ENCODE data around the gene WDR37. TPM values are rescaled to one million over a fixed set of nuclear protein-coding genes. Genes with fewer than 3 reads are reported as not detected.
"Not testable (repeated sequence)": the region's sequence is repeated elsewhere in the genome, so short reads cannot be mapped to it uniquely, and the experiment has no call there.

Gene WDR37, protein sequence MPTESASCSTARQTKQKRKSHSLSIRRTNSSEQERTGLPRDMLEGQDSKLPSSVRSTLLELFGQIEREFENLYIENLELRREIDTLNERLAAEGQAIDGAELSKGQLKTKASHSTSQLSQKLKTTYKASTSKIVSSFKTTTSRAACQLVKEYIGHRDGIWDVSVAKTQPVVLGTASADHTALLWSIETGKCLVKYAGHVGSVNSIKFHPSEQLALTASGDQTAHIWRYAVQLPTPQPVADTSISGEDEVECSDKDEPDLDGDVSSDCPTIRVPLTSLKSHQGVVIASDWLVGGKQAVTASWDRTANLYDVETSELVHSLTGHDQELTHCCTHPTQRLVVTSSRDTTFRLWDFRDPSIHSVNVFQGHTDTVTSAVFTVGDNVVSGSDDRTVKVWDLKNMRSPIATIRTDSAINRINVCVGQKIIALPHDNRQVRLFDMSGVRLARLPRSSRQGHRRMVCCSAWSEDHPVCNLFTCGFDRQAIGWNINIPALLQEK
- 10 to 100 TPM; 17.2 to 17.9 TPM for total RNA-seq

DNA sequence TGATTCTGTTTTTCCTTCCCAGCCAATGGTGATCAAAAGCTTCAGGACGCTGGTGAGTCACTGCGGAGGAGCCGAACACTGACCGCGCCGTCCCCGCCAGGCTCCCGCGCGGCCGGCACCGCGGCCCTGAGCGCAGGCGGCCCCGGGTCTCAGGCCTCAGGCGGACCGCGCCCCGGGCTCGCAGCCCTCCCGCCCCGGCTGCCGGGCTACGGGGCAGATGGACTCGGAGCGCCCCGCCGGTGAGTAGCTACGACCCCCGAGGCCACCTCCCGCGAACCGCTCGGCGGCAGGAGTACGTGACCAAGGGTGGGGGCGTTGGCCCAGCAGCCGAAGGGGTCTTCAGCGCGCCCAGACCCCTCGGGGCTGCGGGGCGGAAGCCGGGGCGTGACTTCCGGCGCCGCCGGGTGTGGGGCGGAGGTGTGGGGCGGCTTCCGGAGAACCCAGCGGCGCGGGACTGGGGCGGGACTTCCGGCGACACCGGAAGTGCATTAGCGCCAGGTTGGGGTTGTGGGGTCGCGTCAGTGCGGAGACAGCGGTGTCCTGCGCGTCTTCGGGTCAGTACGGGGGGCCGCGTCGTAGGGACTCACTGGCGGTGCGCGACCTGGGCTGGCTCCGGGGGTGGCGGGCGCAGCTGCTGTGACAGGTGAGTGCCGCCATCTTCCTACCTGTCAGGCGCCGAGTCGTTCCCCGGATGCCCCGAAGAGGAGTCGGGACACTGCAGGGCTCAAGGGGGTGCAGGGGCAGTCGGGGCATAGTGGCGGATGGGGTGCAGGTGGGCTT lies at the start of gene WDR37:
Gene WDR37 (plus strand): TSS at position 60 of the 780 bp plus-strand sequence. CDS start 15,771 bp downstream, outside the sequence.
- DNase-seq (peak; percentile 90), ATAC-seq (peak; percentile 95)
- Mint-ChIP-seq H3K27ac (peak within 1 kb of the TSS; percentile 93), H3K4me1 (ENCODE audit: low read depth) (peaks cover 73% of the 10 kb centered on the region), H3K36me3 (ENCODE audit: low read depth) (peaks cover 32% of the 10 kb centered on the region), H3K9me3 (no peaks in the 10 kb centered on the region), H3K27me3 (no peaks in the 10 kb centered on the region), H3K4me3 (peak within 1 kb of the TSS; percentile 97)
- ChIA-PET CTCF (interaction anchor here (1.5 kb wide), 1 partner anchor 9 kb away, joined by 4 read pairs; no protein-coding TSS in a partner anchor), POLR2A (interaction anchor here (0.8 to 2.4 kb wide), 5 partner anchors 13 to 71 kb away, joined by 3 to 17 read pairs (median 3); partner anchors contain the start of gene GTPBP4)
- intact Hi-C loops (cut with micrococcal nuclease) = no loop called here
- TF ChIP-seq, protein P1, sequence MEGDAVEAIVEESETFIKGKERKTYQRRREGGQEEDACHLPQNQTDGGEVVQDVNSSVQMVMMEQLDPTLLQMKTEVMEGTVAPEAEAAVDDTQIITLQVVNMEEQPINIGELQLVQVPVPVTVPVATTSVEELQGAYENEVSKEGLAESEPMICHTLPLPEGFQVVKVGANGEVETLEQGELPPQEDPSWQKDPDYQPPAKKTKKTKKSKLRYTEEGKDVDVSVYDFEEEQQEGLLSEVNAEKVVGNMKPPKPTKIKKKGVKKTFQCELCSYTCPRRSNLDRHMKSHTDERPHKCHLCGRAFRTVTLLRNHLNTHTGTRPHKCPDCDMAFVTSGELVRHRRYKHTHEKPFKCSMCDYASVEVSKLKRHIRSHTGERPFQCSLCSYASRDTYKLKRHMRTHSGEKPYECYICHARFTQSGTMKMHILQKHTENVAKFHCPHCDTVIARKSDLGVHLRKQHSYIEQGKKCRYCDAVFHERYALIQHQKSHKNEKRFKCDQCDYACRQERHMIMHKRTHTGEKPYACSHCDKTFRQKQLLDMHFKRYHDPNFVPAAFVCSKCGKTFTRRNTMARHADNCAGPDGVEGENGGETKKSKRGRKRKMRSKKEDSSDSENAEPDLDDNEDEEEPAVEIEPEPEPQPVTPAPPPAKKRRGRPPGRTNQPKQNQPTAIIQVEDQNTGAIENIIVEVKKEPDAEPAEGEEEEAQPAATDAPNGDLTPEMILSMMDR (IDR thresholded peaks at IDR 0.05) = no peak

DNA sequence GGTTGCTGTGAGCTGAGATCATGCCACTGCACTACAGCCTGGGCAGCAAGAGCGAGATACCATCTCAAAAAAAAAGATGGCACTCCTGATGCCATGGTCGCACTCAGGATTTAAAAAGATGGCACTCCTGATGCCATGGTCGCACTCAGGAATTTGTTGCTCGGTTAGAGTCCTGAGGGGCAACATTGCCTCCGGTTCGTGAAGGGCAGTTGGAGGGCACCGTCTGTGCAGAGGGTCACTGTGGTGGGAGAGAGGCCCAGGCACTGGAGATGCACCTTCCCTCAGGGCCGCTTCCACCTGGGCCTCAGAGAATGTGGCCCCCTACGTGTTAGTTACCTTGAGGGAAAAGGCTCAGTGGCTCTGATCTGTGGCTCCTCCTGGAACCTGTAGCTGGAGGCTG lies 49.6 kb upstream of the WDR37 start:
- TF ChIP-seq, protein P1 (IDR thresholded peaks at IDR 0.05) = no peak
- POLR2A ChIA-PET = interaction anchor here (1.5 kb wide), 1 partner anchor 30 kb away, joined by 3 read pairs; no protein-coding TSS in a partner anchor
- Mint-ChIP-seq H3K9me3 (peaks cover 4% of the 10 kb centered on the region), H3K4me1 (ENCODE audit: low read depth) (peaks cover 23% of the 10 kb centered on the region), H3K27me3 (no peaks in the 10 kb centered on the region), H3K4me3 (no peak overlapping the region), H3K36me3 (ENCODE audit: low read depth) (peaks cover 76% of the 10 kb centered on the region), H3K27ac (no peak overlapping the region)
- CTCF ChIA-PET = no interaction called here
- no peak for DNase-seq
- ATAC-seq = no peak
- intact Hi-C loops (cut with micrococcal nuclease) = no loop called here

DNA sequence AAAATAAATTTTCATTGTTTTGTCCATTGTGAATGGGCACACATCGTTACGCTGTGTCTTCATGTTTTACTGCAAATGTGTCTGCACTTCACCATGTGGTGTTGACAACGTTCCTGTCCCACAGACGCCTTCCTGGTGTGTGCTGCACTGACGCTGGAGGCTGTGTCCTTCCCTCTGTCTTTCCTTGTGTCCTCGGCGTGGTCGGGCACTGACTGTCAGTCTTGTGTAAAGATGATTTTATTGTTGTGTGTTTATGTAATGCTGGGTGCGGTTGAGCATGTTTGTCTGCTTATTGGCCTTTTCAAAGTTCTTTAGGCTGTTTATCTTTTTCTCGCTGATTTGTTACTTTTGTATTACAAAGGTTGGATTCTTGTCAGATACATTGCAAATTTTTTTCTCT lies 48.6 kb upstream of the WDR37 start:
- TF ChIP-seq, protein P1 (IDR thresholded peaks at IDR 0.05) = no peak
- POLR2A ChIA-PET = interaction anchor here (1.5 to 2.6 kb wide), 2 partner anchors 9 to 29 kb away, joined by 3 to 10 read pairs; no protein-coding TSS in a partner anchor
- Mint-ChIP-seq H3K36me3 (ENCODE audit: low read depth) (peaks cover 76% of the 10 kb centered on the region), H3K9me3 (no peaks in the 10 kb centered on the region), H3K27ac (peak overlapping the region; percentile 39), H3K4me3 (no peak overlapping the region), H3K4me1 (ENCODE audit: low read depth) (peaks cover 18% of the 10 kb centered on the region), H3K27me3 (no peaks in the 10 kb centered on the region)
- no peak for DNase-seq
- no peak for ATAC-seq
- CTCF ChIA-PET = no interaction called here
- intact Hi-C loops (cut with micrococcal nuclease) = no loop called here

DNA sequence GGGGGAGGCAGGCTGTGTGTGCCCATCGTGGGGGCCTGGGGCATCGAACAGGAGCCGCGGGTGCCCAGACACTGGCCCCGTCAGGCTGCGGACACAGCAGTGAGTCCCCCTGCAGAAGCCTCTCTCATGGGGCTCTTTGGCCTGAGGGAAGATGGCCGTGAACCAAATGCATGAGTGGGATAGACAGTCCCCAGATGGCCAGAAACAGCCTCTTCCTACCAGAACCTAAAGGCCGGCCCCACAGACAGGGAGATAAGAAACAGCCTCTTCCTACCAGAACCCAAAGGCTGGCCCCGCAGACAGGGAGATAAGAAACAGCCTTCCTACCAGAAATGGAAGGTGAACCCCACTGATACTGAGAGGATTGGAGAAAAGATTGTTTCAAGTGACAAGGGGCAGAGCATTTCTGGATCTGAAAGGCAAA lies 47.1 kb upstream of the WDR37 start:
- TF ChIP-seq, protein P1 (IDR thresholded peaks at IDR 0.05) = no peak
- ATAC-seq (no peak), DNase-seq (no peak)
- intact Hi-C loops (cut with micrococcal nuclease) = no loop called here
- Mint-ChIP-seq H3K27ac (peak overlapping the region; percentile 83), H3K36me3 (ENCODE audit: low read depth) (peaks cover 71% of the 10 kb centered on the region), H3K4me1 (ENCODE audit: low read depth) (peaks cover 14% of the 10 kb centered on the region), H3K27me3 (no peaks in the 10 kb centered on the region), H3K4me3 (no peak overlapping the region), H3K9me3 (no peaks in the 10 kb centered on the region)
- CTCF ChIA-PET = no interaction called here
- POLR2A ChIA-PET = interaction anchor here (1.2 to 2.9 kb wide), 3 partner anchors 8 to 15 kb away, joined by 3 to 10 read pairs (median 8); no protein-coding TSS in a partner anchor

DNA sequence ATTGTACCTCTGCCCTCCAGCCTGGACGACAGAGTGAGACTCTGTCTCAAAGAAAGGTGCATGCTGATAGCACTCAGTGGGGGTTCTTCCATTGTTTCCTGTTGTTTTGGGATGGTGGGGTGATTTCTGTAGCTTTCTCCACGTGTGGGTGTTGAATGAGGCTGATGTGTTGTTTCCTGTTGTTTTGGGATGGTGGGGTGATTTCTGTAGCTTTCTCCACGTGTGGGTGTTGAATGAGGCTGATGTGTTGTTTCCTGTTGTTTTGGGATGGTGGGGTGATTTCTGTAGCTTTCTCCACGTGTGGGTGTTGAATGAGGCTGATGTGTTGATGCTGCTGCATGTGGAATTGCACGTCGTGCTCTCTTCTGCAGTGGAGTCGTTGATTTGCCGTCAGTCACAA lies 46.2 kb upstream of the WDR37 start:
- H3K27me3 Mint-ChIP-seq; intact Hi-C loops (cut with micrococcal nuclease); CTCF ChIA-PET; H3K9me3 Mint-ChIP-seq; H3K4me3 Mint-ChIP-seq; DNase-seq: not testable (repeated sequence)
- ATAC-seq = peak; percentile 37
- POLR2A ChIA-PET = interaction anchor here (1.2 to 2.9 kb wide), 3 partner anchors 9 to 16 kb away, joined by 3 to 10 read pairs (median 8); no protein-coding TSS in a partner anchor
- peaks cover 14% of the 10 kb centered on the region for H3K4me1 Mint-ChIP-seq (ENCODE audit: low read depth)
- H3K27ac Mint-ChIP-seq = peak overlapping the region; percentile 83
- H3K36me3 Mint-ChIP-seq (ENCODE audit: low read depth) = peaks cover 73% of the 10 kb centered on the region
